HEK293 (cell line): ENCODE results near the gene CYP2C9.

ENCODE experiments used
- KLF16 ChIP-seq: fragments of 450-650 bp; formaldehyde crosslinking; IDR thresholded peaks from 2 replicates; pipeline ENCODE4 v1.5.1; 2017; ENCODE audit warnings: missing biosample characterization, missing genetic modification characterization
- TCF7L2 ChIP-seq: IDR thresholded peaks from 2 replicates; pipeline ENCODE4 v1.6.1; 2011; ENCODE audit warnings: low read depth, mild to moderate bottlenecking, inconsistent platforms, low read length, moderate library complexity, borderline replicate concordance
- ZNF248 ChIP-seq: fragments of 450-650 bp; formaldehyde crosslinking; IDR thresholded peaks from 2 replicates; pipeline ENCODE4 v1.5.1; 2017; ENCODE audit warnings: missing biosample characterization, missing genetic modification characterization
- ZNF341 ChIP-seq: fragments of 450-650 bp; formaldehyde crosslinking; IDR thresholded peaks from 2 replicates; pipeline ENCODE4; 2016; ENCODE audit warnings: low read depth, missing biosample characterization, missing genetic modification characterization
- ZNF660 ChIP-seq: fragments of 450-650 bp; IDR thresholded peaks from 2 replicates; pipeline ENCODE4 v1.5.1; 2018; ENCODE audit warnings: missing biosample characterization, mild to moderate bottlenecking, missing genetic modification characterization
- ZNF776 ChIP-seq: fragments of 450-650 bp; formaldehyde crosslinking; IDR thresholded peaks from 2 replicates; pipeline ENCODE4 v1.5.0; 2017; ENCODE audit warnings: missing biosample characterization, missing genetic modification characterization, borderline replicate concordance
- ZNF843 ChIP-seq: fragments of 450-650 bp; formaldehyde crosslinking; IDR thresholded peaks from 2 replicates; pipeline ENCODE4 v1.5.1; 2016; ENCODE audit warnings: missing biosample characterization, missing genetic modification characterization
- TF ChIP-seq, protein P1 (sequence below): fragments of 450-650 bp; formaldehyde crosslinking; IDR thresholded peaks from 2 replicates; pipeline ENCODE4 v1.5.1; 2016; ENCODE audit warnings: missing biosample characterization, missing genetic modification characterization
- TF ChIP-seq, protein P2 (sequence below): fragments of 450-650 bp; formaldehyde crosslinking; optimal IDR thresholded peaks from 2 replicates; pipeline ENCODE3; 2016; ENCODE audit warnings: missing biosample characterization, mild to moderate bottlenecking, missing genetic modification characterization
- TF ChIP-seq, protein P3 (sequence below): fragments of 450-650 bp; formaldehyde crosslinking; IDR thresholded peaks from 2 replicates; pipeline ENCODE4 v1.5.1; 2016; ENCODE audit warnings: missing biosample characterization, missing genetic modification characterization, low read depth

DNA sequence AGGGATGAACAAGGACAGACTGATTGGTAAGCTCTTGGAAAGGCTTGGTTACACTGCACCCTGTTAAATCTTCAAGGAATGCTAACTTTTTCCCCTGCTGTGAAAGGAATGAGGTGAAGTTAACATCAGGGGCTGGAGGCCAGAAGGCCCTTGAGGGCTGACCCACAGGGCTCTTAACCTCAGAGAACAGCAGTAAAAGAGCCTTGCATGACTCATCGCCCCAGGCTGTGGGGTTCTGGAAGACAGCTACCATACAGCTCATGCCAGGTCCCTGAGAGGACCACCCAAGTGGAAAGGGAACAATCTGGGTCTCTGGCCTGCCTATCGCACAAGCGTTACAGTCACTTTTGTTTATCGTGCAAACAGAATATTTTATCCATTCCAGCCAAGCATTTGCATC, 54.4 kb downstream of the CYP2C9 start:
- TF ChIP-seq, protein P1, sequence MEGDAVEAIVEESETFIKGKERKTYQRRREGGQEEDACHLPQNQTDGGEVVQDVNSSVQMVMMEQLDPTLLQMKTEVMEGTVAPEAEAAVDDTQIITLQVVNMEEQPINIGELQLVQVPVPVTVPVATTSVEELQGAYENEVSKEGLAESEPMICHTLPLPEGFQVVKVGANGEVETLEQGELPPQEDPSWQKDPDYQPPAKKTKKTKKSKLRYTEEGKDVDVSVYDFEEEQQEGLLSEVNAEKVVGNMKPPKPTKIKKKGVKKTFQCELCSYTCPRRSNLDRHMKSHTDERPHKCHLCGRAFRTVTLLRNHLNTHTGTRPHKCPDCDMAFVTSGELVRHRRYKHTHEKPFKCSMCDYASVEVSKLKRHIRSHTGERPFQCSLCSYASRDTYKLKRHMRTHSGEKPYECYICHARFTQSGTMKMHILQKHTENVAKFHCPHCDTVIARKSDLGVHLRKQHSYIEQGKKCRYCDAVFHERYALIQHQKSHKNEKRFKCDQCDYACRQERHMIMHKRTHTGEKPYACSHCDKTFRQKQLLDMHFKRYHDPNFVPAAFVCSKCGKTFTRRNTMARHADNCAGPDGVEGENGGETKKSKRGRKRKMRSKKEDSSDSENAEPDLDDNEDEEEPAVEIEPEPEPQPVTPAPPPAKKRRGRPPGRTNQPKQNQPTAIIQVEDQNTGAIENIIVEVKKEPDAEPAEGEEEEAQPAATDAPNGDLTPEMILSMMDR (tag by site-specific recombination) = no peak
- TF ChIP-seq ZNF341 (tag by site-specific recombination) = no peak
- no peak for TF ChIP-seq TCF7L2
- no peak for TF ChIP-seq ZNF248 (tag by site-specific recombination)
- no peak for TF ChIP-seq ZNF776
- TF ChIP-seq ZNF660 = no peak
- TF ChIP-seq, protein P2, sequence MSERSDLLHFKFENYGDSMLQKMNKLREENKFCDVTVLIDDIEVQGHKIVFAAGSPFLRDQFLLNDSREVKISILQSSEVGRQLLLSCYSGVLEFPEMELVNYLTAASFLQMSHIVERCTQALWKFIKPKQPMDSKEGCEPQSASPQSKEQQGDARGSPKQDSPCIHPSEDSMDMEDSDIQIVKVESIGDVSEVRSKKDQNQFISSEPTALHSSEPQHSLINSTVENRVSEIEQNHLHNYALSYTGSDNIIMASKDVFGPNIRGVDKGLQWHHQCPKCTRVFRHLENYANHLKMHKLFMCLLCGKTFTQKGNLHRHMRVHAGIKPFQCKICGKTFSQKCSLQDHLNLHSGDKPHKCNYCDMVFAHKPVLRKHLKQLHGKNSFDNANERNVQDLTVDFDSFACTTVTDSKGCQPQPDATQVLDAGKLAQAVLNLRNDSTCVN (tag by site-specific recombination) = no peak
- TF ChIP-seq, protein P3, sequence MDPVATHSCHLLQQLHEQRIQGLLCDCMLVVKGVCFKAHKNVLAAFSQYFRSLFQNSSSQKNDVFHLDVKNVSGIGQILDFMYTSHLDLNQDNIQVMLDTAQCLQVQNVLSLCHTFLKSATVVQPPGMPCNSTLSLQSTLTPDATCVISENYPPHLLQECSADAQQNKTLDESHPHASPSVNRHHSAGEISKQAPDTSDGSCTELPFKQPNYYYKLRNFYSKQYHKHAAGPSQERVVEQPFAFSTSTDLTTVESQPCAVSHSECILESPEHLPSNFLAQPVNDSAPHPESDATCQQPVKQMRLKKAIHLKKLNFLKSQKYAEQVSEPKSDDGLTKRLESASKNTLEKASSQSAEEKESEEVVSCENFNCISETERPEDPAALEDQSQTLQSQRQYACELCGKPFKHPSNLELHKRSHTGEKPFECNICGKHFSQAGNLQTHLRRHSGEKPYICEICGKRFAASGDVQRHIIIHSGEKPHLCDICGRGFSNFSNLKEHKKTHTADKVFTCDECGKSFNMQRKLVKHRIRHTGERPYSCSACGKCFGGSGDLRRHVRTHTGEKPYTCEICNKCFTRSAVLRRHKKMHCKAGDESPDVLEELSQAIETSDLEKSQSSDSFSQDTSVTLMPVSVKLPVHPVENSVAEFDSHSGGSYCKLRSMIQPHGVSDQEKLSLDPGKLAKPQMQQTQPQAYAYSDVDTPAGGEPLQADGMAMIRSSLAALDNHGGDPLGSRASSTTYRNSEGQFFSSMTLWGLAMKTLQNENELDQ (tag by site-specific recombination) = no peak
- no peak for TF ChIP-seq KLF16 (tag by site-specific recombination)
- no peak for TF ChIP-seq ZNF843 (tag by site-specific recombination)
